GM15510 (cell line): Measurements from ENCODE around the gene FANCI.
A peak's percentile ranks its signal among the peaks of the same experiment; 100 is the strongest.

ENCODE experiments used
- POLR2A ChIP-seq: IDR thresholded peaks from 3 replicates; pipeline ENCODE4 v1.6.1; 2011; ENCODE audit warnings: borderline replicate concordance; ENCODE audit not compliant: insufficient read length; ENCODE audit errors: extremely low read depth

FANCI gene

GRCh38 chr15:89332446-89332845 lies 88.7 kb downstream of the FANCI start:
- TF ChIP-seq POLR2A, result no peak

- TF ChIP-seq POLR2A, result no peak
Observed at GRCh38 chr15:89333011-89333860, 89.5 kb downstream of the FANCI start.

DNA sequence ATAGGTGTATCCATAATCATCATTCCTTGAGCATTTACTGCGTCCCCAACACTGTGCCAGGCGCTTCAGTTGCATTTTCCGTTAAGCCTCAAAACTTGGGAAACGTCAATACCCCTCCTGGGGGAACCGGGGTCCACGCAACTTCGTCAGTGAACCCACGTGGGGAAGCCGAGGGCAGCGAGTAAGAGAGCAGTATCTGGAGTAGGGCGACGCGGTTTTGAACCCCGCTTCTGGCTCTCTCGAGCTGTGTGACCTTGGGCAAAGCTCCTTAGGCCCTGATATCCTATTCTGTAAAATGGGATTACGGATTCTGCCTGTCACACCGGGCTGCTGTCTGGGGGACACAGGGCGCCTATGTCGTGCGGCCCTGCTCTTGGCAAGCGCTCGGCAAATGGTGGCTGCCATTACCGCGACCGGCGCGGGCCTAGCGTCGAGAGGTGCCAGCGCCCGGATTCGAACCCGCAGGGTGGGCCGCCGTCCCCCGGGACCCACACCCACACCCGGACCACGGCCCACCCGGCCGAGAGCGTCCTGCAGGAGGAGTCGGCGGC lies 90.3 kb downstream of the FANCI start:
- no peak for TF ChIP-seq POLR2A

DNA sequence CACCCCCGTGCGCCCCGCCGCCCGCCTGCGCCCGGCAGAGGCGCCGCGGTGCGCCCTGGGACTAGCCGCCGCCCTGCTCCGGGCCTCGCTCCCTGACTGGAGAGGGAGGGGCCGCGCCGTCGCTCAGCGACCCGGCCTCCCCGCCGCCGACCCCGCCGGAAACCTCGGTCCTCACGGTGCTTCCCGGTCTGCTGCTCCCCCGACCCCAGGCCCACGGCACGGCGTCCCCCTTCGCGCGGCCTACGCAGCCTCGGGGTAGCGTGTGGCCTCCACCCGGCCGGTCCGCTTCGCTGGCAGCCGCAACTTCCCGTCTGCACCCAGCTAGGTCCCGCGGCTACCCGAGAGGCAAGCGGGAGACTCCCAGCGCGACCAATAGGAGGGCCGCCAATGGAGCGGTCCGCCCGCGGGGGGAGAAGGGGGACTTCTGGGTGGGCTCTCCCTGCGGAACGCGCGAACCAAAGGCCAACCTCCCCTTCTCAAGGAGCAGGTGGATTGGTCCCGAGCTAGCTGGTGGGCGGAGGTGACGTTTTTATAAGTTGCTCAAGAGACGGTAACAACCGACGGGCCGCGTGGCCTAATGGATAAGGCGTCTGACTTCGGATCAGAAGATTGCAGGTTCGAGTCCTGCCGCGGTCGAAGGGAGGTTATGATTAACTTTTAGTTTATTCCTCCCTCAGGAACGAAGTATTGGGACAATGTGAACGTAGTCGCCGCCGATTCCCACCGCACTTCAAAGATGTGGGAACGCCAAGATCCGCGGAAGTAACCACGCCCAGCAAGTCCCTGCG lies 90.9 kb downstream of the FANCI start, which contains the start of gene POLG:
Gene POLG (minus strand): TSS at position 315 of the 788 bp plus-strand sequence. CDS start 1,070 bp downstream, outside the sequence.
- peak; percentile 98 for TF ChIP-seq POLR2A

GRCh38 chr15:89335298-89336041 lies 91.7 kb downstream of the FANCI start:
- no peak for TF ChIP-seq POLR2A

DNA sequence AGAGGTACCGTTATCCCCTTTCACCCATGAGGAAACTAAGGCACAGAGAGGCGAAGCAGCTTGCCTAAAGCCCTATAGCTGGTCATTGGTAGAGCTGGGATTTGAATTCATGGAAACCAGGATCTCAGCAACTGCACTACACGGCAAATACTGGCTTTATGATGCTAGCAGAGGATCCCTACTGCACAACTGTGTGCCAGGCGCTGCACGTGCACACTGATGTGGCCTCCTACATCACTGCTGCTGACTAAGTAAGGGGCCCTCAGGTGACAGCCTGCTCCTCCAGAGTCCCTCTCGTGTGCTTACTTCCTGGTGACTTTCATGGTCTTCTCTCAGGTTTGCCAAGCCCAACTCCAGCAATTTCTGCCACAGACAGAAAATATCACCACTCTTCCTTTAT lies 94.3 kb downstream of the FANCI start:
- no peak for TF ChIP-seq POLR2A

DNA sequence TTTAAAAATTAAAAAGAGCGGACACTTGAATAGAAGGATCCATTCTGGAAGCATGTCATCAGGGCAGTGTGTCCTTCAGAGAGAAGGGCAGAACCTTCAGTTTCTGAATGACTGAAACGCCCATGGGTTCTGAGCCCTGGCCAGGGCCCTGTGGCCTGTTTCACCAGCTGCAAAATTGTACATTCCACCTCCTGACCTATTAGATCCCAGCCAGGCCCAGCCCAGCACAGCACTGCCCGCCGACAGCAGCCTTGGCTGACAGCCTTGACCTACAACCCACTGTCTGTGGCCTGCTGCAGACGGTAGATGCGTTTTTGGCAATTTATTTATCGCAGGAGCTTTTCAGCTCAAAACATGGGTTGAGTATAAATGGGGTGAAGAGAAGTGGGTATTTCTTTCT lies 96.8 kb downstream of the FANCI start:
- no peak for TF ChIP-seq POLR2A

DNA sequence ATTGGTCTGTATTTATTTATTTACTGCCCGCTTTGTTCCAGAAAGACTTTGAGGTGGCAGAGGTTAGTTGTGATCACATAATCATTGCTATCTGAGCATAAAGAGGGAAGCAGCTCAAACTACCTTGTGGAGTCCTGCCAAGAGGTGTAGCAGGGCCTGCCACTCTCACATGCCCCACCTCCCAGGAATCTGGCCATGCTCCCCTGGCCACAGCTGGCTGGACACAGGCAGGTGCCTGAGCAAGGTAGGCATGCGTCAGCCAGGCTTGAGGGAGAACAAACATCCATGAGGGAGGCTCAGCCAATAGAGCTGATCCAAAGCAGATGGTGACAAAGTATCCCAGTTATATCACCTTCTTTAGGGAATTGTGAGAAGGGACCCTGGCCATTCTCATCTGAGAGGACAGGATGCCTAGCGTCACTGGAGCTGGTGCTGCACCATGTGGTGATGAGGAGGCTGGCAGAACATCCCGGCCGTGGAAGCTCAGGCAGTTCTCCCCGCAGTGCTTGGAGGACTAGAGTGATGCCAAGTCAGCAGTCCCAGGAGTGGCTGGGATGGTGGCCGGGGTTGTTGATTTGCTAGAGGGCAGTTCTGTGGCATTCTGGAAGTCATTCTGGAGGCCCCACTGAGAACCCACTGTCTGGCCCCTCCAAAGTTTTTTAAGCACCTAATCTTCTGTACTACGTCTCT lies 97.7 kb downstream of the FANCI start:
- TF ChIP-seq POLR2A, result no peak

- no peak for TF ChIP-seq POLR2A
Observed at GRCh38 chr15:89342840-89343239, 99.1 kb downstream of the FANCI start.

DNA sequence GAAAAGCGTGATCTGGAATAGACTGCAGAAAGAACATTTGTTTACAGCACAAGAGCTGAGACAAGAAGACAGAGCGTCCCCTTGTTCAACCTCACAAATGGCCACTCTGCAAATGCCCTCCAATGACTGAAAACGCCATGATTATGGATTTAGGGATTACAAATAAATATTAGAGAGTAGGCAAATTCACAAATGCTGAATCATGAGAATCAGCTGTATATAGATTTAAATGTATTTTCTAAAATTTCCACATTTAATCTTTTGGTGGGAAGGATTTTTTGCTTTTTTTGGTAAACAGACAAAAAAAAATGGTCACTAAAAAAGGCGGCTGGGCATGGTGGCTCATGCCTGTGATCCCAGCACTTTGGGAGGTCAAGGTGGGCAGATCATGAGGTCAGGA lies 101.5 kb downstream of the FANCI start:
- no peak for TF ChIP-seq POLR2A

DNA sequence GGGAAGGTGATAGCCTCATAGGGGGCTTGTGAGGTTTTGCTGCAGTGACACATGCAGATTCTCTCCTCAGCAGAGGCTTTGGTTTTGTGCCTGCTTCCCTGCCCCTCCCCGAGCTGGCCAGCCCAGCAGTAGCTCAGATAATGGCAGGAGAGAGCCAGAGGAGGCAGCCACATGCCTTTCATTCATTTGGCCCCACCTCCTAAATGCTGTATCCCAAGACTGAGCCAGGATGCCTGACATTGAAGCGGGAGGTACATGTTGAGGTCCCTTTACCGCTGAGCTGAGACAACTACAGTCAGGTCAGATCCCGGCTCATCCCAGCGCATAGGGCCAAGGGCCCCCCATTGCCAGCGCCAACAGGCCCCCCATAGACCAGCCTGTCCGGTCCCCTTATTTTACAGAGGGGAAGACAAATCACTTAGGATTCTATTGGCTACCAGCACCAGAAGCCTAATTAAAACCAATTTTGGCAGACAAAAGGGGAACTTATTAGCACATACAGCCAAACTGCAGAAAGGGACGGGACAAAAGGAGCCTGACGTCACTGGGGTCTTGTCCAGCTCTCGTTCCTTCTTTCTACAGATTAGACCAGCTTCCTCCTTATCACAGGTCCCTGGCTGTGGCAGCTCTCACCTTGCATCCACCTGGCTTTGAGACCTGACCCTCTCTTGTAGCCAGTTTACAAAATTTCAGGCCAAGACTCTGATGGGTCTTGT lies 102.9 kb downstream of the FANCI start:
- no peak for TF ChIP-seq POLR2A

DNA sequence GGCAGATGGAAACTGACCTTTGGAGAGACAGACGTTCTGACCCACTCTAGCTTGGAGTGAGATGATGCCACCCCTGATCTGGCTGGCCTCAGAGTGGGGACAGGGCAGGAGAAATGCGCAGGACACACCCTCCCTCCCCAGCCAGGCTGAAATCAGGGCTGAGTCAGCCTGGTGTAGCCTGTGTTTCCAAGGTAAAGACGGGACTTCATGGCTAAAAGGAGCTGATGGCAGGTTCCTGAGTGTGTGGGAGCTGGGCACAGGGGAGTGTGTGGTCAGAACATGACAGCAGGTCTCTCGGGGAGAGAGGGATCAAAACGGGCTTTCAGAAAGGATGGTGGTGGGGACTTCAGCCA lies 105.4 kb downstream of the FANCI start:
- TF ChIP-seq POLR2A, result no peak

GRCh38 chr15:89352476-89352875 lies 108.7 kb downstream of the FANCI start:
- TF ChIP-seq POLR2A, result no peak

GRCh38 chr15:89353991-89354390 lies 110.2 kb downstream of the FANCI start:
- TF ChIP-seq POLR2A, result no peak
